Kidney epithelial cell (primary cell): ENCODE results near the gene TRPM3. TPM values are rescaled to one million over a fixed set of nuclear protein-coding genes. Genes with fewer than 3 reads are reported as not detected.

ENCODE experiments used
- DNase-seq: peaks from one replicate; pipeline ENCODE4 v3.0.0-alpha.2; 2010; ENCODE audit warnings: low read depth
- H3K27me3 ChIP-seq: 2 replicates; pipeline ENCODE4 v1.6.0; 2011; ENCODE audit warnings: low read length; ENCODE audit not compliant: control insufficient read depth, insufficient read depth
- H3K36me3 ChIP-seq: 2 replicates; pipeline ENCODE4 v1.5.1; 2011; ENCODE audit warnings: low read length; ENCODE audit not compliant: control insufficient read depth, insufficient read depth
- H3K4me3 ChIP-seq: 2 replicates; pipeline ENCODE4 v1.5.1; 2011; ENCODE audit warnings: low read depth, mild to moderate bottlenecking, control low read depth, low read length
- total RNA-seq: library from RNA; depleted of rRNA; stranded (reverse); fragments of >200 nt; gene quantifications from 2 replicates; pipeline ENCODE4 v1.2.3, GENCODE V29; 2015
- TF ChIP-seq, protein P1 (sequence below): IDR thresholded peaks from 2 replicates; pipeline ENCODE4 v1.5.1; 2011; ENCODE audit warnings: mild to moderate bottlenecking, moderate library complexity, low read length, control low read depth, inconsistent platforms; ENCODE audit not compliant: insufficient read depth, poor library complexity, severe bottlenecking

Gene TRPM3
- total RNA-seq, 1 donor from 2014 or later, result not detected

GRCh38 chr9:70492319-70492777 lies 629.1 kb downstream of the TRPM3 start:
- no peaks in the 10 kb centered on the region for H3K27me3 ChIP-seq
- no peak for DNase-seq
- H3K4me3 ChIP-seq, result no peak overlapping the region
- H3K36me3 ChIP-seq, result no peaks in the 10 kb centered on the region
- TF ChIP-seq, protein P1, sequence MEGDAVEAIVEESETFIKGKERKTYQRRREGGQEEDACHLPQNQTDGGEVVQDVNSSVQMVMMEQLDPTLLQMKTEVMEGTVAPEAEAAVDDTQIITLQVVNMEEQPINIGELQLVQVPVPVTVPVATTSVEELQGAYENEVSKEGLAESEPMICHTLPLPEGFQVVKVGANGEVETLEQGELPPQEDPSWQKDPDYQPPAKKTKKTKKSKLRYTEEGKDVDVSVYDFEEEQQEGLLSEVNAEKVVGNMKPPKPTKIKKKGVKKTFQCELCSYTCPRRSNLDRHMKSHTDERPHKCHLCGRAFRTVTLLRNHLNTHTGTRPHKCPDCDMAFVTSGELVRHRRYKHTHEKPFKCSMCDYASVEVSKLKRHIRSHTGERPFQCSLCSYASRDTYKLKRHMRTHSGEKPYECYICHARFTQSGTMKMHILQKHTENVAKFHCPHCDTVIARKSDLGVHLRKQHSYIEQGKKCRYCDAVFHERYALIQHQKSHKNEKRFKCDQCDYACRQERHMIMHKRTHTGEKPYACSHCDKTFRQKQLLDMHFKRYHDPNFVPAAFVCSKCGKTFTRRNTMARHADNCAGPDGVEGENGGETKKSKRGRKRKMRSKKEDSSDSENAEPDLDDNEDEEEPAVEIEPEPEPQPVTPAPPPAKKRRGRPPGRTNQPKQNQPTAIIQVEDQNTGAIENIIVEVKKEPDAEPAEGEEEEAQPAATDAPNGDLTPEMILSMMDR, result no peak

DNA sequence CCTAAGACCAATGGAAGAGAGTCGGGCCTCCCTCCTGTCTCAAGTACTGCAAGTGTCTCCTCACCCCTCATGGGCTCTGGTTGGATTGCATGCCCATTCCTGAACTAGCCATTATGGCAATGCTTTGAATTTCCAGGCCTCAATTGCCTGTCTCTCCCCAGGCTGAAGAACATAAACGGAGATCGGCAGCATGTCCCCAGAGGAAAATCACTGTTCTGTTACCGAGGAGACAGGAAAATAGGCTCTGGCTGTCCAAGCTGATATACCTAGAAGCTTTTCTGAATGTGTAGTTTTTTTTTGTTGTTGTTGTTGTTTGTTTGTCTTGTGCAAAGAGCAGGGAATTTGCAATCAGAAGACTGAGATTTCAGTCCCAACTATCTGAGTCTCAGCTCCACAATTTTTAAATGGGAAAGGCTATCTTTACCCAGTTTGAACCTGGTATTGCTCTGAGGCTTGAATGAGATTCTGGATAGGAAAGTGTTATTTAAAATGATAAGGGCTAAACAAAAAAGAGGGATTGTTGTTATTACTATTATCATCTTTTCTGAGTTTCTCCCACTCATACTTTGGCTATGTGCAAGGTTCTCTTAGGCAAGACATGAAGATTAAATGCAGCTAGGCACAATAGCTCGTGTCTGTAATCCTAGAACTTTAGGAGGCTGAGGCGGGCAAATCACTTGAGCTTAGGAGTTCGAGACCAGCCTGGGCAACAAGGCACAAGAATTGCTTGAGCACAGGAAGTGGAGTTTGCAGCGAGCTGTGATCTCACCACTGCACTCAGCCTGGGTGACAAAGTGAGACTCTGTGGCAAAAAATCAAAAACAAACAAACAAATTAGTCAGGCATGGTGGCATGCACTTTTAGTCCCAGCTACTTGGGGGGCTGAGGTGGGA lies 629.7 kb downstream of the TRPM3 start:
- no peak overlapping the region for H3K4me3 ChIP-seq
- no peaks in the 10 kb centered on the region for H3K36me3 ChIP-seq
- TF ChIP-seq, protein P1, result no peak
- DNase-seq, result no peak
- no peaks in the 10 kb centered on the region for H3K27me3 ChIP-seq

DNA sequence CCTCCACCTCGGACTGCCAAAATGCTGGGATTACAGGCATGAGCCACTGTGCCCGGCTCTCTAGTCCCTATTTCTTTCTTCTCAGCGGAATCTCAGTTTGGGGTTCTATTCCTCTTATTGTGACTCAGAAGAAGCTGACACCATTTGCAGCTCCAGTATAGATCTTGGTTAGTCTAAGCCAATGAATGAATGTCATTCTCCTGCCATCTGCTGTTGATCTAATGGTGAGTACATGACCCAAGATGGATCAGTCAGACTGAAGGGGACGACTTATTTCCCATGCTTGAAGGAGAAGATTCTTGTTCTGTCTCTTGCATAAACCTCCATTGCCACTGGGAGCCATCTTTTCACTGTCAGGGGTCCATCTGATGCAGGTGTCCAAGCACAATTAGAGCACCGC lies 630.9 kb downstream of the TRPM3 start:
- Histone ChIP-seq H3K4me3 (no peak overlapping the region), H3K36me3 (no peaks in the 10 kb centered on the region), H3K27me3 (no peaks in the 10 kb centered on the region)
- DNase-seq, result no peak
- TF ChIP-seq, protein P1, result no peak

DNA sequence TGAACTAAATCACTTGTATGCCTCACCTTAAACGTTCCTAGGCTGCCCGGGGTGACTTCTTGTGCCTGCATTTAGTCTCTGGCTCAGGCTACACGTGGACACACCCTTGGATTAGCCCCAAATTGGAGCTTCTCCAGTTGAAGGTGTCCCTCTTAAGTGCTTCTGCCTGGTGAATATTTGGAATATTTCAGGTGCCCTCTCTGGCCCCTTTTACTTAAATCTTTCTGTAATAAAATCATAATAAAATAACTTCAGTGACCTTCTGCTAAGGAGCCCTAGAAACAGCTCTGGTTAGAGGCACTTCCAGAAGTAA lies 632.7 kb downstream of the TRPM3 start:
- Histone ChIP-seq H3K36me3 (no peaks in the 10 kb centered on the region), H3K4me3 (no peak overlapping the region), H3K27me3 (no peaks in the 10 kb centered on the region)
- TF ChIP-seq, protein P1, result no peak
- DNase-seq, result no peak

DNA sequence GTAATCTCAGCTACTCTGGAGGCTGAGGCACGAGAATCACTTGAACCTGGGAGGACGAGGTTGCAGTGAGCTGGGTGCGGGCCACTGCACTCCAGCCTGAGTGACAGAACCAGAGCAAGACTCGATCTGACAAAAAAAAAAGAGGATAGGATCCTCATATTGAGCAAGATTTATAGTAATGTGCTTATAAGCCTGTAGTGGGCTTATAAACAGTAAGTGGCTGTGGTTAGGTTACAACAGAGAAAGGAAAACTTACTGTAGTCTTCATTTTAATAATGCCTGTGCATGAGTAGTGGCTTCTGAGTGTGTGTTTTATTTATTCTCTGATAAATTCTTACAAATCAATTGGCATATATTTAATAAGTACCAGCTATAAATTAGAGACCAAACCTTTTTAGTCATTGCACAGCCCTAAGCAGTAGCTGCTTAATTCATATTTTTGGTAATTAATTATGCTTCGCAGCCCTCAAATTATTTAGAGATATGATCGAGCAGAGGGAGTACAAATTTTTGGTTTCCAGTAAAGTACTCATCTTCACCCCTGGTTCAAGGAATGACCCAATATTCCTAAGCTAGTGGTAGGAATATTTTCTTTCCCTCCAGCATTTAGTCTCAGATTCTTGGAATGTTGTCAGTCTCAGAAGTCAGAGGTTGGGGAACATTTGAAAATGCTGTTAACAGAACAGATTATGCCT lies 633.2 kb downstream of the TRPM3 start:
- DNase-seq, result no peak
- TF ChIP-seq, protein P1, result no peak
- no peaks in the 10 kb centered on the region for H3K36me3 ChIP-seq
- H3K4me3 ChIP-seq, result no peak overlapping the region
- no peaks in the 10 kb centered on the region for H3K27me3 ChIP-seq
